Ureter (tissue), 1 donor: ENCODE results near the gene SMOC2. TPM values are rescaled to one million over a fixed set of nuclear protein-coding genes. Genes with fewer than 3 reads are reported as not detected.

Experiments
- DNase-seq: peaks from one replicate; pipeline ENCODE4 v3.0.0-alpha.2; 2020; ENCODE audit warnings: low spot score
- total RNA-seq: library from RNA; stranded (reverse); gene quantifications from one replicate; pipeline ENCODE4 v1.2.4, GENCODE V29; 2023
- donor health status: DM: yes; HTN: yes; CAD: no.

Gene SMOC2
- total RNA-seq, 1 donor from 2014 or later, result 26.1 TPM

DNA sequence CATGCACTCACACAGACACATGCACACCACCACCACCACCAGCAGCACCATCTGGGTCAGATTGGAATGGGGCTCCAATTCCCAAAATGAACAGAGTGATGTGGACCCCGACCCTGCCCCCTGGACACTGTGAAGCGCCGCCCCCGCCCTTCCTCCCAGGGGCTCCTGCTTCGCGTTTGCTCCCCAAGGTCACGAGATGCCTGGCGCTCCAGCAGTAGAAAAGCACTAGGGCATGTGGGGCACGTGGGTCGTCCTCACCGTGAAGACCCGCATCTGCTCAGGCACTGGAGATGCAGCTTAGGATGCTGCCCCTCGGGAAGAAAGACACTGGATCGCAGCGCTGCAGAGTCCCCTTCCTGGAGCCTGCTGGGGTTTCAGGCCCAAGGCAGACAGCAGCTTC is 184.0 kb downstream of the SMOC2 start:
- no peak for DNase-seq

DNA sequence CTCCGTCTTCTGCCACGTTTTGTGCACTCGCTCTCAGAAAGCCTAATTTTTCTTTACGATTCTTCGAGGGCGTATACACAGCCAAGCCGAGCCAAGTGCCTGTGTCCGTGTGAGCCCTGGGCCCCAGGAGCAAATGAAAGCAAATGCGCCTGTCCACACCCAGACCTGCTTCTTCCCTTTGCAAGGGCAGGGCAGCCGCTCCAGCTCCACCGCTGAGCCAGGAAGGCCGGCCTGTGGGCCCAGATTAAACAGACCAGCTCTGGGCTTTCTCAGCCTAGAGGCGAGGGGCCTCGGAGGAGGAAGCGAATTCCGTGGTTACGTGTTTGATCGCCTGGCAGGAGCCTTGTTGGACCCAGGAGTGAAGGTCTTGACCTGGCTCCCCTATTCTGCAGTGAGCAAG is 184.6 kb downstream of the SMOC2 start:
- DNase-seq, result no peak

DNA sequence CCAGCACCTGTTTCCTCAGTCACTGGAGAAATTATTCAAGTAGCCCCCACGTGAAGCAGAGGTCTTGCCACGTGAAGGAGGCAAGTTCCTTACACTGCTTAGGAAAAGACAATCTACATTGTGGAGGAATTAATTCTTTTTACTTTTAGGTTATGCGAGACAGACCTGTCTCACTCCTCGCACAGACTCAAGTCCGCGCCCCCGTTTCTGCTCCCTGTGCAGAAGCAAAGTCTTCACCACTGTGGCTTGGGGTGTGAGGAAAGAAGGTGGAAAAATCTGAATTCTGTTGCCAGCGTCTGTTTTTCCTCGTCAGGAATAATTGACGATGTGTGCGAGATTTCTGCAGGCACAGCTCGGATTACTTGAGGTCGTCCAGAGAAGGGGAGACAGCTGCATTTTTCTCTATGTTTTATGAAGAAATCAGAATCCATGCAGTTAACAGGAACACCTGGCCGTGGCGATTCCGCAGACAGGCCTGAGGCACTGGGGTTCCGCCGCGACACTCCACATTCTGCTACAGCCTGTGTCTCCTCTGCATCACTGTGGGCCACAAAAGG is 185.1 kb downstream of the SMOC2 start:
- DNase-seq, result no peak

DNA sequence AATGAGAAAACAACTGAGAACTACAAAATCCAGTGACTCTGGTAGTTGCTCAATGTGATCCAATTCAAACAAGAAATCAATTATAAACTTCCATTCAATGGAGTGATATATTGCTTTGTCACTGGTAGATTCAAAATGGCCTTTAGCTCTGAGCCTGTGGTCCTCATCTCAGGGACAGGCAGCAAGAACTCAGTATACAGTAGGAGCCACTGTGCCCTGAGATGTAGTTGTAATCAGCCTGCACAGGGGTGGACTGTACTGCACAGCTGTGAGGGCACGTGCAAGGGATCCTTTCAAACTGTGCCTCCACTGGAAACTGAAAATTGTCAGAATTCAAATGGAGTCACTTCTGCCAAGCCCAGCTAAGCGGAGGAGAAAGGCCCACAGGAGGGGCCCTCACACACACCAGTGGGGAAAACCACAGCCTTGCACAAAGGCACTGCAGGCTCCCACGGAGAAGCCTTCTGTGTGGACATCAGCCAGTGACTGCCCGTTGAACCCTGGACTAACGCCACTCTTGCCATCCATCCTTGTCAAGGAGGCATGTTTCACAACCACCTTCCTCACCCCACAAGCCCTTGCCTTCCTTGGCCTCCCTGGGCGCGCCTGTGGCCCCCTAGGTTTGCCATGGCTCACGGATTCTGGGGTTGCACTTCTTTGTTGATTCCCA is 186.7 kb downstream of the SMOC2 start:
- no peak for DNase-seq

DNA sequence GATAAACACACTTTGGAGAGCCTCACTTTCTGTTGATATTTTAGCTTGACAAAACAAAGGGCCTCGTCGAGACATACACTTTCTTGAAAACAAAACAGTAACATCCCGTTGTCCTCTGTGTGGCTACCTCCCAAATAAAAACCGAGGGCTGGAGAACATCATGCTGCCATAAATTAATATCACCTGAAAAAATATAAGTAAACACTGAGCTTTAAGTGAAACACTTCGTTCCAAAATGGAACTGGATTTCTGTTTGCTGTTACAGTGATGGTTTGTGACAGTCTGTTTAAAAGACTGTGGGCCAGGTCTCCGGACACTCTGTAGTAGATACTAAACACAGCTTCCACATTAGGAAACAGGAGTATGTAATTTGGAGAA is 187.2 kb downstream of the SMOC2 start:
- DNase-seq, result no peak

DNA sequence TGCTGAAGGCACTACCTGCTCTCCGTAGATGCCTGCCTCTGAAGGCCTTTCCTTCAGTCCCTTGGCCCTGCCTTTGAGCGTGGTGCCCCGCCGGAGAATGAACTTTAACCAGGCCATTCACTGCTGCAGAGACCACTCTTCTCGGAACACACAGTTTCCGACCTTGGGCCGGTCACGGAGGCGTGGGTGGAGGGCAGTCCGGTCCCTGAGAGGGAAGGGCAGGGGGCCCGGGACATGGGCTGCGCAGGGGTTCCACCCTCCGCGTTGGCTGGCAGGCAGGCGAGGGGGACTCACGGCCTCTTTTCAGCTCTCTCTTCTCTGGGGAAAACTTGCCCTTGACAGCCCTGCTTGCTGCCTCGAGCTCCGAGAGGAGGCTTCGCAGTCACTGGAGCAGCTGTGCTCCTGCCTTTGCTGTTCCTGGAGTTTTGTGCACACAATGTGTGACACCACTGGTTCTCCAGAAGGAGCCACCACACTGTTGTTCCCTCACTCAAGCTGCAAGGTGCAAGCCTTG is 187.8 kb downstream of the SMOC2 start:
- no peak for DNase-seq

DNA sequence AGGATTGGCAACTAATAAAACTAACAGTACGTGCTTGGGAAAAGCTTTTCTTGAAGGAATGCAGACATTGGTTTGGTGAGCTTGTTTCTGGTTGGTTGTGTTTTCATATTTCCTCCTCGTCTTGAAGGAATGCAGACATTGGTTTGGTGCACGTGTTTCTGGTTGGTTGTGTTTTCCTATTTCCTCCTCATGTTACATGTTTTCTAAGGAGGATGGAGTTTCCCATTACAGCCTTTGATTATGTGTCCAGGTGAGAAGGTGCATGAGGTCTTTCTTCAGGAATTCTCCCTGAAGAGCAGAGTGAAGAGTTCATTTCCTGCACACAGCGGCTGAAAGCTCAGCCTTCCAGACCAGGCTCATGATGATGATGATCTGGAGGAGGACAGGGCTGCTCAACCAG is 190.6 kb downstream of the SMOC2 start:
- DNase-seq, result no peak

DNA sequence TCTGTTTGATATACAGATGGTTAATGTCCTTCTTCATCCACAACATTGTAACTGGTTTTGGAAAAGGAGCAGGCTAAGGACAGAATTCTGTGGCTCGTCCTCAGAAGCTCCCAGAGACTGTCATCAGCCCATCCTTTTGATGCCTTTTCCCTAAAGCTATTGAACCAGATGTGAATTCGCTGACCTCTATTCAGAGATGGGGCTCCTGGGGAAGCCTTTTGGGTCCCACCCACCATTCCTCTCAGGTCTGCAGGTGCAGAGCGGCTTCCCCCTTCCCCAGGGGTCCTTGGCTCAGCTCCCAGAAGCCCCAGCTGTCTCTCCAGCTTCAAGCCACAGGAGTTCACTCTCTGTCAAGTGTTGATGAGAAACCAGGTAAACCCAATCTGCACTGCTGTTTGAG is 191.7 kb downstream of the SMOC2 start:
- DNase-seq, result no peak

DNA sequence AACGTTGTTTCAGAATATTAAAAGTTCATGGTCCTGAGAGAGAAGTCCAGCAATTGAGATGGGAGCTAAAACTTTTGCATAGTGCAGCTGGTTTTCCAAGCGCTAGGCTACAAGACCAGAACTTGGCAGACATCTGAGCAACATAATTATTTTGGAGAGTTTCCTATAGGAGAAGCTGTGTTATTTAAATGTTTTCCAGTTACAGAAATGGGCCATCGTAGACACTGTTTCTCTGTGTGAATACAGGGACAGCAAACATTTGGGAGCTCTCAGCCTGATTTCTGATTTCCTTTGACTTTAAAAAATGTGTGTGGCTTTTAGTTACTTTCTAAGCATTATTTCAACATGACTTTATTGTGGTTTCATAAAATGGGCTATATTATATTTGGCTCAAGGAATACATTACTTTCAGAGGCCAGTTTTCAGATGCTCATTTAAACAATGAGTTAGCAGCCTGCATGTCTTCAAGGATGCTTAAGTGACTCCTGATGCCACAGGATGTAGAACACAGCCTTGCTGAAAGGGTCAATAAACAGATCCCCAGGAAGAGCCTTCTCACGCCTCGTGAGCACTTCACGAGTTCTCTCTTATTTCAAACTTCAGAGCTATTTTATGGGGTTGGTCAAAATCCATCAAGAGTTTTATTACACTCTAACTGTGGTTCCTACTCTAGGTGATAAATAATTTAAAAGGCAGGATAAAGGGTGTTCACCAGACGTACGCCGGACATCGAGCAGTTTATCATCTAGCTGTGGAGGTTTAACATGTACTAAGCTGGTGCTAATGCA is 193.8 kb downstream of the SMOC2 start:
- DNase-seq, result no peak

DNA sequence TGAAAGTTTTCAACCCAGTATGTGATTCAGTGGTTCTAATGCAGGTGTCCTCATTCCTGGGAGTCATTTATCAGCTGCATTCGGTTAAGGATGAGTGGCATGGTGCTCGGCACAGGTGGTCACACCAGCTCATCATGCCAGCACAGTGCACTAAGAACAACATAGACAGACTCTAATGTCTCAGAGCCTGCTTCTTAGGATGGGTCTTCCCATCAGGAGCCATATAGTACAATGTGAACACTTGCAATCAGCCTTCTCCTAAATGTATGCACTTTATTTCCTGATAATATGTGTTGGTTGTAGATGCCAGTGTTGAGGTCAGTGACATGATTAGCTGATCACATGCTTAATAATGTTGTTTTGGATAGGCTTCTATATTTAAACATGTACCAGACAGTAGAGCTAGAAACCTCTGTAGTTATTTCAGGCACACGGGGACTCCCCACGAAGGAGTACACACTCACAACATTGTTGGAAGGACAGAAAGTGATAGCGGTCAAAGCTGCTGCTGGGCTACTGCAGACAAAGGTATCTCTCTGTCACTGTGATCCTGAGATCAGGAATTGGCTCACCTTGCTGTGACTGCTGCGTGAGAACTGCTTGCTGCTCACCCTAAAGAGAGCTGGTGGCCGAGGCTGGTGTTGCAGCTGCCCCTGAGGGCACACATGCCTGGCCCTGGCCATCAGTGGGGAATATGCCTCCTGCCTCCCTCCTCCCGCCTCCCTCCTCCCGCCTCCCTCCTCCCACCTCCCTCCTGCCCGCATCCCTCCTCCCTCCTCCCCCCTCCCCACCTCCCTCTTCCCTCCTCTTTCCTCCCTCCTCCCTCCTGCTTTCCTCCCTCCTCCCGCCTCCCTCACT is 195.4 kb downstream of the SMOC2 start:
- no peak for DNase-seq

DNA sequence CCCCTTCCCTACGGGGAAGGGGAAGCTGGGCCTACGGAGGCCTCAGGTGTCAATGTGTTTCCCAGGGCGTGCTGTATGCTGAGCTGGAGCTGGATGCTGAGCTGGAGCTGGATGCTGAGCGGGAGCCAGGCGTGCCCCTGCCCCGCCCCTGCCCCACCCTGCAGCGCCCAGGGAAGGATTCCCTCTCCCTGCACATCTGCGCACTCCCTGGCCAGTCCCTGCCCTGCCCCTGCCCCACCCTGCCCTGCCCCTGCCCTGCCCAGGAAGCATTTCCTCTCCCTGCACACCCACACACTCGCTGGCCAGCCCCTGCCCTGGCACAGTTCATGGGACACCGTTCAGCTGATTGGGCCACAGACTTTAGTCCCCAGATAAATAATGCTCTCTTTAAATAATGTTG is 196.8 kb downstream of the SMOC2 start:
- no peak for DNase-seq

DNA sequence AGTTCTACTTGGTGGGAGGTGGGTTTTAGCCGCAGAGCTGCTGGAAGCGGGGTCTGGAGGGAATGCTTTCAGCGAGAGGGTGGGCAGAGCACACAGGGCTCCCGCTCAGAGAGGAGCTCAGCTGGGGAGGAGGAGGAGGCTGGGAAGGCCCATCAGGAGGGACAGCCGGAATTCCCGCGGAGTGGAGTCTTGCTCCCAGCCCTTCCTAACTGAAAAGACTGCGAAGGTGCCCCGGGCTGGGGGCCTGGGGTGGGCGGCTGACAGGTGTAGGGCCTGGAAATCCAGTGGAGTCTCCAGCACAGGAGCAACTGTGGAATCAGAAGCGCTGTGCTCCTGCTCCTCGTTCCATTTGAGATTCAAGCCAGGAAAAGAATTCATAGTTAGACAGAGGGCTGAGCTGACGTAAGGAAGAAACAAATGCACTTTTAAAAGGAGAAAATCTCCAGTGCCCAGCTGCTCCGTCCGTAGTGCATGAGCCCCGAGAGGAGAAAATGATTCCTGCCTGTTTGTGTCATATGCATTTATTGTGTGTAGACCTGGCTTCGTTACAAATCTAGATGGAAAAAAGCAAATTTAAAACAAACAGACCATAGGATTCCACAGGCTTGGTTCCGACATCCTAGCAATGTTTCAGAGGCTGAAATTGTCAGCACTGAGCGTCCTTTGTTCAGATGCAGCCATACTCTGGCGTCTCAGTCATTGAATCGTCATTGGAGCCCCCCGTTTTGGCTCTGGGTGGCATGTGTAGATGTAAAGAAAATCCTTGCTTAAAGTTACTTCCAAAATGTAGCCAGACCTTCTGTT is 197.7 kb downstream of the SMOC2 start:
- no peak for DNase-seq

DNA sequence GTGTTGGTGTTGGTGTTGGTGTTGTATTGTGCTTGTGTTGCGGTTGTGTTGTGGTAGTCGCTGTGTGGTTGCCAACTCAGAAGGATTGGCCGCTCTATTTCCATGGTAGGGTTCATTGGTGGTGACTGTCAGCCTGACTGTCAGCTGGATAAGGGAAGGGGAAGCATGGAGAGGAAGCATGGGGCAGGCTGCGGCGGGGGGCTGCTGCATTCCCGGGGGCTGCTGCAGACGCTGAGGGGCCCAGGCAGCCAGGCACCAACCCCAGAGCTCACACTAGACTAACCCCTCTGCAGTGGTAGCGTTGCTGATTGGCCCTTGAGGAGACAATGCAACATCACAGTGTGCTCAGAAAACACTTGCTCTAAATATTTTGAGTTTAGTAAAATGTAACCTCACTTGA is 199.2 kb downstream of the SMOC2 start:
- no peak for DNase-seq

DNA sequence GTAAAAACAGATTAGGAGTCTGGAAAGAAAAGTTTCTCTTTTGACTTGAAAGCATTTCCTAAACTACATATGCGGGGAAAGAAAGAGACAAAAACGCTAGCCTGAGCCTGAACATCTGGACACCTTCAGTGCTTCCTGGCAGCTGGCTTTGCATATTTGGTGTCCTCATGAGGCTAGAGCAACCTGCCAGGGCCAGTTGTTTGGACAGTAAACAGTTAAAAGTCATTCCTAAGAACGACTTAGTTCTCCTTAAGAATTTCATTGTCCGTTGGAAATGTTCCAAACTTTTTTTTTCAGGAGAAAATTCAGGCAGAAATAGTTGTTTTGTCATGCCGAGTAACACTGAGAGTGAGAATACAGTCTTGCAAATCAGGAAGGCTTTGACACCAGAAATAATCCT is 199.8 kb downstream of the SMOC2 start:
- no peak for DNase-seq

DNA sequence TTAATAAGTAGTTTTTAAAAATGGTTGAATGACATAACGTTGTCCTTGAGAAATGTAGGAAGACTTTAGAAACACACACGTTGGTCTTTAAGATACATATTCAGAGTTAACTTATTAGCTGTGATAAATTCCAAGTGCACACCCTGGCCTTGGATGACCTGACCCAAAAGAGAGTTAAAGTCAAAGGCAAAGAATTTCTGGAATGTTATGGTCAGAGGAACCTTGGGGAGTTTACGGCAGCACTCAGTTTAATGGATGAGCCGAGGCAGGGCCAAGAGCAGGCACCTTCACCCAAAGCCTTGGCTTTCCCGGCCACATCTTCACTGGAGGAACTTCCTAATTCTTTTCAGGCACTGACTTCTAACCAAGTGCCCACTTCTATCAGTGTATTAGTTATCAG is 200.5 kb downstream of the SMOC2 start:
- no peak for DNase-seq

DNA sequence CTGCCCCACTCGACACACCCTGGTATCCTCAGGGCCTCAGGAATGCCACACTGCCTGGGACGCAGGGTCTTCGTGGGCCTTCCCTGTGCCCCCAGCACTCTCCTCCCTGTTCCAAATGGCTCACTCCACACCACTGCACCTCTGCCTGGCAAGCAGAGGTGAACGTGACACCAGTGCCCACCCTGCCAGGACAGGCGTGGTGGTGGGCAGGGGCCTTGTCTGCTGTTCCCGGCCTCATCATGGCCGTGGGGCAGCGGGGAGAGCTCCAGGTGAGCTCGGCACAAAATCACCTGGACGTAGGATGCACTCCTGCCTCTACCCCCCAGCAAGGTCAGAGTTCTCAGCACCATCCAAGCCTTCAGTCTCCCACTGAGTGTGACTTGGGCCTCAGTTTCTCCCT is 202.4 kb downstream of the SMOC2 start:
- no peak for DNase-seq

DNA sequence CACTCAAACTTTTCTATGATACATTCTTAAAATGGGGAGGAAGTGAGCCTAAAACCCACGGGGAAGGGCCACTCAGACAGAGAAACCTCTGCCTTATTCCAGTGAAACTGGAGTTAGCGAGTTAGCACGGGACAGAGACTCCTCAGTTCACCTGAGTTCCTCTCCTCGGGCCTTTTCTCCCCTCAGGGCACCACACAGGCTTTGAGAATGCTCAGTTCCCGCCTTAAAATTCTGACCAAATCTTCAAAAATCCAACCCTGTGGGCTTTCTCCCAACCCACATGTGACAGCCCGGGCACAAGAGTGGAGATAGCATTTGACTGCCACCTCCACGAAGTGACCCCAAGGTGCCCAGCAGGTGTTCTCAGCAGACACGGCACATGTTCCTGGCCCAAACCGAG is 204.3 kb downstream of the SMOC2 start:
- DNase-seq, result no peak

DNA sequence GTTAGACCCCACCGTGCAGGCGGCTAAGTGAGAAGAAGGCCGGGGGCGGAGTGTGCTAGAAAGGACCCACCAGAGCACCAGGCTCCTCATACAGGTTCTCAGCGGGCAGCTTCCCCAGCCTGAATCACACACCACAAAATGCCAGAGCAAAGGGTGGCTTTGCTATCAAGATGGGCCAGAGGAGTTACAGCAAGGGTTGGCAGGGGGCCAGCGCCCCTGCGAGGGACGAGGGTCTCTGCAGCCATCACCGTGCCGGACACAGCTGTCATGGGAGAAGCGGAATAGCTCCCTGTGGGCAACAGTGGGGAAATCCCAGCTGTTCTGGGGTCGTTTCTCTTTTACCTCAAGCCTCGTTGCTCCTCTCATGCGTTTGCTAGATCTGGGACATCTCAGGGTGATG is 206.3 kb downstream of the SMOC2 start:
- no peak for DNase-seq

DNA sequence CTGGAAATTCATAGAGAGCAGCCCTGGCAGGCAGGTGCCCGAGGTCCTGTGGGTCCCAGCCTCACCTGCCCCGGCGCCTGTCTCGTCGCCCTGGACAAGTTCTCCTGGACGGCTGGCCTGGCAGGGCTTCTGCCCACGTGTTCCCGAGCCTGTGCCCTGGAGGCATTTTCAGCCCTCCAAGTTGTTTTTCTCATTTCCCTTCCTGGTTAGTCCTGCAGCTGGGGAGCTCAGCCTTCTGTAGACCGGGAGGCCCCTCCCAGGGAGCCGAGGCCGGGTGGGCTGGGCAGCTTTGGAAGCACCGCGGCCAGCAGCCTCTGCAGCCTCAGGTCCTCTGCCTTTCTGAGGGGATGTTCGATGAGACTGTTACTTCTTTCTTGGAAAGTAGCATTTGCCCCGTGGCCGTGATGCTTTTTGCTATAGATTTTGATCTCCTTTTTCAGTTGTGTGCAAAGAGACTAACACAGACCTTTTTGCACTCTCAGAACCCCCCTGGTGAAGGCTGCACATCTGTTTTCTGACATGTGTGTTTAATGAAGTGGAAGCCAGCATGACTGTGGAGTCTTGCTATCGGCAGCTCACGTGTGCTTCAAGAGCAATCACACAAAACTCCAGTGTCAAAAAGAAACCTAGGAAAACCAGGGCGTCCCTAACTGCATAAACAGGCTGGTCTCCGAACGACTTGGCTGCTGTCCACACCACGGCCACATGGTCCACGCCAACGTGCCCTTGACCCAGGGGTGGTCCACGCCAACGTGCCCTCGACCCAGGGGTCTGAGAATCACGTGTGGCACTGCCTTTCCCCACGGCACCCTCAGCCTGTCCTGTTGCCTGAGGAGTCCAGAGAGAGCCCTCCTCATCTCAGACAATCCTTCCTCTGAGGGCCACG is 207.5 kb downstream of the SMOC2 start:
- DNase-seq, result peak; percentile 52

DNA sequence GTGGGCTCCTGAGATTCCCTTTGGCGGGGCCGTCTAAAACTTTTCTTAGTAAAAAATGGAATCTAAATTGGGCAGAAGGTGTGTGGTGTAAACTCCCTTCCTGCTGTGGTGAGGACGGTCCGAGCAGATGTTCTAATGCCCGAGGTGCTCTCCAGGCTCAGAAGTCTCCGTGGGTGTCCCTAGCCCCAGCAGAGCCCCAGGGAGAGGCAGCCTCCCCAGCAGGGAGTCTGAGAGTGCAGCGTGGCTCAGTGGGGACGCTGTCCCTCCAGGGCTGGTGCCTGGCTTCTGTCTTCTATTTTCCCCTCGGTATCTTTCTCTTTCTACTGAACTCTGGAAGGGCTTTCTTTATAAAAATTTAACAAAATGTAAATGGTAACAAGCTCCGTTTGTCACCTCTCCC is 208.2 kb downstream of the SMOC2 start:
- DNase-seq, result no peak
